ENCODE results near the gene RFPL1.

- TF ChIP-seq CTCF (conservative IDR thresholded peaks at IDR 0.05; ENCODE audit: low read depth in 2 of 2) (no peak), NANOG (IDR thresholded peaks at IDR 0.05; ENCODE audit: borderline replicate concordance) (no peak)
These were observed 39.4 kb downstream of the RFPL1 start for GRCh38 chr22:29477723-29478318.
